NK-92 treated with Interleukin-12 subunit alpha and Interleukin-12 subunit beta, amount 100 ng/mL, for 24 hours (cell line): ENCODE results near the gene CCDC89.

ENCODE experiments used
- DNase-seq: peaks from one replicate; lab custom pipeline; 2025; lab: John Stamatoyannopoulos, UW

CCDC89 gene

DNA sequence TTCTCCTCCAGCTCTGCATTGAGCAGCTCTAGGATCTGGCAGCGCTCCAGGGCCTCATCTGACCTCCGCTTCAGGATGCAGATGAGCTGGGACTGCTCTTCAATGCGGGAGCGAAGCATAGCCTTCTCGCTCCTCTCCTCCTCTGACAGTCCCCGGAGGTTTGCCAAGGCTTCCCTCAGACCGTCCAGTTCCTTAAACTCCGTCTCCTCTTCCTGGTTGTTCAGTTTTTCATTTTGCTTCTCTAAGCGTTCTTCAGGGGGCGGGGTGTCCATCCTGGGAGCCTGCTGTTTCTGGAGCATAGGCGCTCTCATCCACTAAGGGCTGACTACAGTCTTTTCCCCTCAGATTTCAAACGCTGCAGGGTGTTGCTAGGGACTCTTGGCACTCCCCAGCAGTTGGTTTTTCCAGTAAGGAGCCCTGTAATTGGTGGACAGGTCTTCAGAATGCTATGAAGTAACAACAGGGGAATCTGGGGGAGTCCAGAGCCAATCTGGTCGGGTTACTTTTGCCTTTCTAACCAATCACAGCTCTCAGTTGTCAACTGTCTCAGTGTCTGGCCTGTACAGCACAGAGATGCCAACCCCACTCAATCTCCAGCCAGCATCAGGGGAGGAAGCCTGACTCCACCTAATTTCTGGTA lies at the start of gene CCDC89:
TSS of gene CCDC89 (minus strand) at position 376 of the 640 bp plus-strand sequence. CDS start at position 311, 65 bp downstream.
- DNase-seq: no peak

DNA sequence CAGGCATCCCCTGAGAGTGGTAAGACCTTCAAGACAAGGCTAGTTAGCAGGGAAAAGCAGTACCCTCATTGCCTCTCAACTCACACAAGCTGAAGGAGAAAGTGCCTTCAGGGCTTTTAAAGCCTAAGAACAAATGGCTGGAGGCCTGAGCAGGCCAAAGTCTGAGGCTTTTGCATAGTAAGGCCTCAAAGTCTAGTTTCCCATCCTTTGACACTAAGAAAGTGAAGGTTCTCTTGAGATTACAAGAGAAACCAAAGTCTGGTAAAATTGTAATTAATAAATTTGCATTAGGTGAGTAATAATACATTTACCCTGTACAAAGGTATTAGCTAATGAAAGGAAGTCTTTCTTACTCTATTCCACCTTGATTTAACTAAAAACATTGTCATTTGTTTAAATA lies 47.0 kb upstream of the CCDC89 start:
- DNase-seq: no peak

DNA sequence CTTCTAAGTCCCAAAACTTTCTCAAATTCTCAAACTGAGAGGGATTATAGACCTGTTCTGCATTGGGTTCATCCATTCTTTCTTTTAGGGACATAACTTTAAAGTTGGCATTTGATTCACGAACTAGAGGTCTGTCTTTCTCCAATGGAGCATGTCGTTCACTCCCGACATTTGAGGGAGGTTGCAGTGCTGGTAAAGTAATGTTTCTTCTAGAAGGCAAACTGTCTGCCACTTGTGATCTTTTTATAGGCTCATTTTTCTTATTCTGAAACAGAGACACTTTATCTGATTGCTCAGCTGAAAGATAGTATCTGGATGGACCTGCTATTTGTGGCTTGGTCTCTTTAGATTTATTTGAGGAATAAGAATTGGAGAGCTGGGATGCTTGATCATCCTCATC lies 40.4 kb upstream of the CCDC89 start:
- DNase-seq: no peak

DNA sequence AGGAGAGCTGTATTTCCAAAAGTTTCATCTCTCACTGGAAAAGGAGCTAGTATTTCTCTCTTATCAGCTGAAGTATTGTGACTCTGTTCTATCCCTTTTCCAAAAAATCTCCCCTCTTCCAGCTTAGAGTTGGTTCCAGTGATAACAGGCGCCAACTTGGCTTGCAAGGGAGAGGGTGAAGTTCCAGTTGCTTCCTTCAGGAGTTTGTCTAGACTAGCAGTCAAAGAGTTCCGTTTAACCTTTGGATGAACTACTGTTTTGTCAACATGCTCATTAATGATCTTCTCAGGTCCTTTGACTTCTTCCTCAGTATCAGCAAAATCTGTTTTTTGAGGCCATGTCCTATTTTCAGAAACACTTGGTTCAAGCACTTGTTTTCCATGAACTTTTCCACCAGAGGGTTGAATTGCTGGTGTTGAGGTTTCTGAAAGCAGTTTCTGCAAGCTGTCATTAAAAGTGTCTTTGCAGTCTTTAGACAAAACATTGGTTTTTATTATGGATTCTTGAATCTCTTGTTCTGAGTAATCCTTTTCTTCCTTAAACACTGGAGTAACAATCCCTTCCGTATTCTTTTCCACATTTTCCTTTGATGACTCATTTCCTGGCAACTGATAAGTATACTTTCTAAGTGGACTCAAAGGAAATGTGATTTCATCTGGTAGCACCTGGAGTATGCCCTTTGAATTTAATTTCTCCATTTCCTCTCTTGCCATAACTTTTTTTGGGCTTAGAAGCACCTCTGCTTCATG lies 39.7 kb upstream of the CCDC89 start:
- no peak for DNase-seq

DNA sequence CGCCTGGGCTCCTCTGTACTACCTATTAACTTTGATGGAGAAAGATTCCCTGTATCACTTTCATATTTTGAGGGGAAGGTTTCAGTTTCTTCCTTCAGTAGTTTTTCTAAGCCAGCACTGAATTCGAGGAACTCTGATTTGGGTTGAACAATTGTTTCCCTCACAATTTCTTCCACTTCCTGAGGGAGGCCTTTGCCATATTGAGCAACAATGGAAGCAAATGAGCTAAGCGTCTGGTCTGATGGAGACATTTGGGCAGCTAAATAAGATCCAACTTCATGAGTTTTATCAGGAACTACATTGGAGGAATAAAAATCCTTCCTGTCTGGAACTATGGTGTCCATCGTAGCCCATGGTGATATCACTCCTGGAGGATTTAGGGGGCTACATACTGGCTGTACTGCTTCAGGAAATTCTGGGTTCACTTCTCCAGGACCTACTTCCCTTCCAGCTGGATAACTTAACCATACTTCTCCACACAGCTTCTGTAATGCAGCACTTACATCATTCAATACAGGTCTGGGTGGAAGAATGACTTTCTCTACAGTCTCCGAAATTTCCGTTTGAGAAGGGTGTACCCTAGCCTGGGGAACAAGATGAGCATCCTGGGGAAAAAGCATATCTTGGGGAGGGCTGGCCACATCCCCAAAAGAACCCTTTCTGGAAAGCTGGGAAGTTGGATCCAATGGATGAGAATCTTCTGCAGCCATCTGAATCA lies 38.9 kb upstream of the CCDC89 start:
- DNase-seq: no peak

DNA sequence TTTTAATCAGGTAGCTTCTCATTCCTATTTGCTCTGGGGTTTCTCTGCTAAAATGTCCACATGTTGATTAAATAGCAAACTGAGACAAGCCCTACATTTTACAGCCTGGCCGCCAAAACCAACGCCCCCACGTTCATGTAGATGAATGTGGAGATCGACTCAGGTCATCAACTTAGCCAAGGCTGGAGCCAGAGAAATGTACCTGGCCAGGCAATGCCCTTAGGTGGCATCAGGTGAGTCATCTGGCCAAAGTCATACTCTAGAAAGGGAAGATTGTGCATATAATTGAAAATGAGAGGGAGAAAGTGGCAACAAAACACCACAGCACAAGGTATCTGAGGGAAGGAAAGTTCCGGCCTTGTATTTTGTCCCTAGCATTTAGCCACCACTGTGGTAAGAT lies 37.1 kb upstream of the CCDC89 start:
- DNase-seq: no peak

DNA sequence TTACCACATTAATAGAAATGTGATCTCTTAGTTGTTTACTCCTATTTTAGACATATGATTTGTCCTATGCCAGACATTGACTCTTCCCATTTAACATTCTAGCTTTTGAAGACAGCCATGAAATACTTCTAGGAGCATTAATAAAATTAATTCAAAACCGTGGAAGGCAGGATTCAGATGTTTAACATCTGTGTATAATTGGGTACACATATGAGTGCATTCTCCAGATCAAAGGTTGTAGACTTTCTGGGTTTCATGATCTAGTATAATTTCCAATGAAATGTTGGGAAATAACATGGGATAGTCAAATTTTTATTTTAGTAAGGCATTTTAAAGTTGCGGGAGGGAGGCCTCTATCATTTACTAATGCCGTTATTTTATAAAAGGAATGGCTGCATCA lies 35.2 kb upstream of the CCDC89 start:
- DNase-seq: no peak

DNA sequence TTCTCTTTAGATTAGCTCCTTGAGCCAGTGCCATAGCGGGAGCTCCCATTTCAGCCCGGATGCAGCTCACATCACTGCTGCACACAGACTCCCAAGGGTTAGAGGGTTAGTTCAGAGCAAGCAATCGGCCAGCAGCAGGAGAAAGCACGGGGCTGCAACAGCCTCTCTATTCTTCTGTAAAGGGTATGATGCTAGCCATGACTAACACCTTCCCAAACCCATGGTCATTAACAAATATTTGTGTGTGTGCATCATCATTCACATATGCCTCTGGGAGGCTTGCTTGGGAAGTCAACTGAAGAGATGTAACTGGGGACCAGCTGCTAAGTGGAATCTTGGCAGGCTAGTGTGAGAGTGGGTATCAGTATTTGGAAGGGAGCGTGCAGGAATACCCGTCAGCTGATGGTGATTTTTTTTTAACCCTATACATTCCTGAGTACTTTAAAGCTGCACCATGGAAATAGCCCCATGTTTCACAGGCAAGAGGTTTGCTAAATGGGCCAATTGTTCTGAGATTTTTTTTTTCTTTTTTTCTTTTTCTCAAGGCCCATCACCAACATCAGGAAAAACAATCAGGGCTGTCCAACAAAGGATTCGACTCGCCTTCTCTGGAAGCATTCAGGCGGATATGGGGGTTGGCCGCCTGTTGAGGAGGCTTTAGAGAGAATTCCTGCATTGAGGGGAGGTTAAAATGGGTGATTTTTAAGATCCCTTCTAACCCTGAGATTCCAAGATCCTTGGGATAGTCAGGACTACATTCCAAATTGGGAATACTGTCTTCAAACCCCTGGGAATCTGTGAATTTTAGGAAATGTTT lies 33.2 kb upstream of the CCDC89 start:
- no peak for DNase-seq

DNA sequence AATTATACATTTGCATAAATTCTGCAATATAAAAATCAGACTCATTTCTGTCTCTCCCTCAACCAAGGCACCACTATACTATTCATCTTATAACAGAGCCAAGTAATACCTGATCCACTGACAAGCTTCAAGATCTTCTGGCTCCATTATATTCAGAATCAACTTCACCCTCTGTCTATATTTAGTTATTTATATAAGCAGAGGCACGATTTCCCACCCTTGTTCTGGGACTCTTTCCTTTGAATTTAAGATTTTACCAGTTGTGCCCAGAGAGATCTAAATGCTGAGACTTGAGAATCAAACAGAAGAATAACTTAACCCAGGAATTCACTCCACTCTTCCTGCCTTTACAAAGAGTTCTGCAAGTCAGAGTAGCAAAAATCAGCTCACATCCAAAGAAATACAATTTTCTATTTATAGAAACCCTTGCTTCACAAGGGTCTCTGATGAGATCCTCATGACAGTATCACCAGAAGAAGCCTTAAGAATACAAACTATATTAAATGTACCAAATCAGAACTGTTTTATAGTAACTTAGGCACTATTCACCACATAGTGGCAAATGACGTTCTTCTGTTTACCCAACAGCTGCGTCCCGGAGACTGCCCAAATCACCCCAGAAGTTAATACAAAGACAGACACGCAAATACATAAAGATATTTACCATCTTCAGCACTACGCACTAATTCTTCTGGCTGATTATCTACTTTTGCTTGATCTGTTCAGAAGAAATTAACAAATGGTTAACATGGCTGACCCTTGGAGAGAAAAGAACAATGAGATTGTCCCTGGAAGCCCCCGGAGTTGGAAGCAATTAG lies 32.3 kb upstream of the CCDC89 start:
- no peak for DNase-seq

DNA sequence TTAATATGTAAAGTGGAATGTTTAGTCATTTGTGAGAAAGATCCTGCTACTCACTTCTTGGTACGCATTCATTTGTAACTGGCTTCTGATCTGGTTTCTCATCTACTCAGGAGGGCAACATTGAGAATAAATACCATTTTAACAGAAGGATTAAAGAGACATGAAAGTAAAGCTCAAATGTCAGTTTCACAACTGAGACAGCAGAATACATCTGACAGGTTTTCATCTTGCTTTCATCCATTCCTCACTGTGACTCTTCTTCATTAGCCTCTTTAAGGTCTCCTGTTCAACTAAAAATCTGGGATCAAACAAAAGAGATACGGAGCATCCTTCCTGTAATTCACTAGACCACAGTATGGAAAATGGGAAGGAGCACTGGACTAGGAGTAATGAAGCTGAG lies 31.4 kb upstream of the CCDC89 start:
- DNase-seq: no peak

DNA sequence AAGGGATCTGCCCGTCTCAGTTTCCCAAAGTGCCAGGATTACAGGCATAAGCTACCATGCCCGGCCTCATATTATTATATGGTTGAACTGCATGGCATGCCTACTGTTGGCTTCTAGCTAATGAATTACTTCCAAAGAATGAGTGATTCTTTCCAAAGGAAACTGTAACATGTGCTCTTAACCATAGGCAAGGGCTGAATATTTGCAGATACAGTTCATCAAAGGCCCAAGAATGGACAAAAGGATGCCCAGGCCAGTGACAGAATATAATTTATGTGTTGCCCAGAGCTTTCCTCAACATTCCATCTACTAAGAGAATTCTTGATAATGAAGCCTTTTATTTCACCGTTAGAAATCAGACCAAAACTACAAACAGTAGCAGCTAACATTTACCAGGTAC lies 27.0 kb upstream of the CCDC89 start:
- DNase-seq: no peak

DNA sequence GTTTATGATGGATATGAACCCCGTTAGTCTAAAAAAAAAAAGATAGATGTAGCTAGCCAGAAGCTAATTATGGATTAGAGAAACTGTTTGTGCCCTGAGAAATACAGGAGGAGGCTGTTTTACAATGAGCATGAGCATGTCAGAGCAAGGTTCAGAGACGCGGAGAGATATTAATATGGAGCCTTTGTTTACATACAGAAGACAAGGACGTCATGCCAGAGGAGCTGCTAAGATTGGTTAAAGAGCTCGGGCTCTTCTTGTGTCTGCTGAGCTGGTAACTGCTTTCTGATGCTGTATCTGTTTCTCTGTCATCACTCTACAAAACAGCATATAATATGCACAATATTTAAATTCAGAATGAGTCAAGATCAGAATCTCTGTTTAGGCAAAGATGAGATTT lies 24.9 kb upstream of the CCDC89 start:
- DNase-seq: no peak

DNA sequence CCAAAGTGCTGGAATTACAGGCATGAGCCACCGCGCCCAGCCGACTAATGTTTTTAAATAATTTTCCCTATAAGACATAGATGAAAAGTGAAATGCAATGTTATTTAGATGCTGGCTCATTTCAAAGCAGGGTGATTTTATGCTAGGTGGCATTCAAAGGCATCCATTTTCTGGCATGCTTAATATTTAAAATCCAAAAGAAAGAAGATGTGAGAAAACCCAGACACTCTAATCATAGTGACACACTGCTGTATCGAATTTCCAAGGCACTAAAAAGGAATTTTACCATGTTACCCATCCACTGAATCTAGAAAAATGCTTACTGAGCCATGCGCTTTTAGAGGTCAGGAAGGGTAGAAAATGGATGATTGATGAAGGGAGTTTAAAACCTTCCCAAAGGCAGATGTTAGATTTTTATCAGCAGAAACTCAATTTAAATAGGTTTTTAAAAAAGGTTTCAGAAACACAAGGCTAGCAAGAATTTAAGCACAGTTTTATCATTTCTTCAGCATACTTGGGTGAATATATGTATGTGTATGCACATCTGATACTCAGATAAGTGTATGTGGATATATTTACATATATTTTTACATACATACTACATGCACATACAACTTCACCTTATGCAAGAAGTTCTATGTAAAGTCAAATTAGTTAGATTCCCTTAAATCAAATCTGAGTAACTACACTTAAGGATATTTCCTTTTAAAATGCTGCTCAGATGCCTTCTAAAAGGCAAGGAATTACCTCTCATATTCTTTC lies 24.1 kb upstream of the CCDC89 start:
- no peak for DNase-seq

DNA sequence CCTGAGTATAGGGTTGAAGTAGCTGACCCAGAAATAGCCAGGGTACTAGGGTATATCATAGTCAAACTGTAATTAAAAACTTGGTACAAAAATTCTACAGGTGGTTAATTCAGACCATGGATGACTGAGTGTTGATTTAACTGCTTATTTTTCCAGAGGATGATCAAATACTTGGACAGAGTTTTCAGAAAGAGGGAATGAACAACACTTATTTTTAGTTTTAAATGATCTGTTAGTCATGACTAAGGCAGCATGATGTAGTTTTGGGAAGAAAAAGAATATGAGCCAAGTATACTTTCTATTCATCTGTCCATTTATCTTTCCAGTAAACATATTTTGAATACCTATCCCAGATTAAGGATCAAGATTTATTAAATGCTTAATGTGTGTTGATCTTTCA lies 19.8 kb upstream of the CCDC89 start:
- no peak for DNase-seq

DNA sequence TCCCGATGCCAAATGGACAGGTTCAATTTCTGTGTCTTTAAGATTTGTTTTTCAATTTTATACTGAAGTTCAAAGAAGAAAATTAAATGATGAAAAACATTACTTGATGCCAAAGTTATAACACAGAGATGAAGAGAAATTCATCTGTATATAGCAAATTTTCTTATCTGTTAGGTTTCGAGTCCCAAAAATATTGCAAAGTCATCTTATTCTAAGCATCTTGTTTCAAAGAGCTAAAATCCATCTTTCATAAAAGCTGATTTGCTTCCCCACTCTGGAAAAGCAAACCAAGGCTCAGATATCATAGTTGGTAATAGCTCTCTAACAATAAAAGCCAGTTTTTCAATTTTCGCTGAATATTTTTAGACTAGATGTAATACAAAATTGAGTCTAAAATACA lies 19.0 kb upstream of the CCDC89 start:
- DNase-seq: no peak

DNA sequence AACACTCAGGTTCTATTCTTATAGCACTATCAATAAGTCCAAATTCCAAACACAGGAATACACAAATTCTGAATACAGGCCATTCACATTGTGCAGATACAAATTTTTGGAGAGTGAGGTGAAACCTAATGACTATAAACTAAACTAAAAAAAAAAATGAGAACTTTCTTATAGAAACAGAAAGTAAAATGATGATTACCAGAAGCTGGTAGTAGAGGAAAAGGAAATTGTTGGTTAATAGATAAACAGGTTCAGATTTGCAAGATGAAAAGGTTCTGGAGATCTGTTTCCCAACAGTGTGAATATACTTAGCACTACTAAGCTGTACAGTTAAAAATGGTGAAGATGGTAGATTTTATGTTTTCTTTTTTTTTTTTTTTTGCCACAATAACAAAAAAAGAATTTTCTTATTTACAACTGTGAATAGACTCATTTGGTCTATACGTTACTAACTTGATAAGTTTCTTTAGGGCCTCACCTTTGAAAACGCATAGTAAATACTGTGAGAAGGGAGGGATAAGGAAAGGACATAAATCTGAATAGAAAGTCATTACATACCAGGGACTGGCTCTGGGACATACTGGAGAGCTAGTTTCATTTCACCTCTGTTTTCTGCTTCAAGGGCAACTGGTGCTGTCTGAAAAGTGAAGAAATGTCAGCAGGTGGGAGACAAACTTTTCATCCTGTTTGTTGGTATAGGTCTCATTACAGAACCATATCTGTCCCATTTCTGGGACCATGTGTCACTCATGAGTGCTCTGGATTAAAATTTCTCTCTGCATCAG lies 14.2 kb upstream of the CCDC89 start:
- DNase-seq: no peak

DNA sequence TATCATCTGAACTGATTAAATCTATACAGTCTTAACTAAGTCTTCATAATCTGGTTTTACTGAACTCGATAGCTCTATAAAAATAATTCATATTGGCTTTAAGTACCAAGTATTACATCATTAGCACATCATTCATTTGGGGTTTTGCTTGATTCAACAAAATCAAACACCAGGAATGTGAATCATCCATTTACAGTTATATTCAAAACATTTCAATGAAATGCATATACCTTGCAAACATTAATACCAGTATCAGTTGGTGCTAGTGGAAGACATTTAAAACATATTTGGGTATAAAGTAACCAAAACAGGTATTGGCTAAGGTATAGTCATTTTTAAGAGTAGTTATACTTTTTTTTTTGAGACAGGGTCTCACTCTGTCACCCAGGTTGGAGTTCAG lies 12.2 kb upstream of the CCDC89 start:
- DNase-seq: no peak

DNA sequence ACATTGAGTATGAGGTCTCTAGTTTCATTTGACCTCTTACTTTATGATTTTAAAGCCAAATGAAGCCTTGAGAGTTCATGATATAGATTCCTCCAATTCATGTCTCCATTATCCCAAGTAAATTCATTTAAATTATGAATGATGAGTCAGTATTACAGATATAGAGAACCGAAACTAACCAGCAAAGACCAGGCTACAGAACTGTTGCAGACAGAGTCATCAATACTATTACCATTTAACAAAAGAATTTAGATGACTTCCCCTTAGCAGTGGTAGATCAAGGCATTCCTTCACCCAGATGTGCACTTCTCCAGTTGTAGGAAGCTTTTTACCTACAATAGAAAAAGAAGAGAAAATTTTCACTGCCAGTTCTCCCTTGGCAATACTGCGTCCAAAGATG lies 11.8 kb upstream of the CCDC89 start:
- no peak for DNase-seq

DNA sequence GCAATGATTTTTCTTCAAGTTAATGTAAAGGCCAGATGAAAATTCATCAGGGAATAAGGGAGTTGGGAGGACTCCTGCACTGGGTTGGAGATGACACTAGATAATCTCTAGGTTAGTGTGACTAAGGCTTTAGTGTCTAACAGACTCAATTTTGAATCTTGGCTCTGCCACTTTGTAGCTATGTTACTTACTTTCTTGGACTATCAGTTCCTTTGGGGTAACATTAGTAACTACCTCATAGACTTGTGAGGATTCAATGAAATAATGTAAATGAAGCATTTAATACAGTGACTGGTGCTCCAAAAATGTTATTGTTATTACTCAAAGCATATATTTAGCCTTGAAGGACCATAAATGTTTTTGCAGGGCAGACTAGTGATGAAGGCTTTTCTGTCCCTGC lies 9.6 kb upstream of the CCDC89 start:
- DNase-seq: no peak

DNA sequence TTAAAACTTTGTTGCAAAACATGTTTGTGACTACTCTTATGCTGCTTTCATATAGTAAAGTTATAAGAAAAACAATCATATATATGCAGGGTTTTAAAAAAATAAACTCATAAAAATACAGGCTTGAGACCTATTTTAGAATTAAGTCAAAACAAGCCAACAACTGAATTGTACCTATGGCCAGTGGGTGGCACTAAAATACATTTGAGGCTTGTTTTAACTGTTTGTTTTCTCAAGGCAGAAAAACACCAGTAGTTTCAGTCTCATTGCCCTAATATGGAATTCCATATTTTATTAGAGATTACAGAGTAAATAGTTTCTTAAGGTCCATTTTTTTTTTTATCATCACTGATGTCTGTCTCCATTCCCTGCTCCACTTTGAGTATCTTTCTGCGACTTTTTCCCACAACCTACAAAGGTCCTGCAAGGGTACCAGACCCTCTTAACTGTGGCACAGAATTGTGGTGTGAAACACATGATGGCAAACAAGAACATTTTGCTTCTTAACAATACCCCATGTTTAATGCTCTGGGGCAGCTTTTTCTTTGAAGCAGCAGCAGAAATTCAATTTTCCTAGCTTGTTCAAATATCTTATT lies 8.5 kb upstream of the CCDC89 start:
- no peak for DNase-seq
